ENCODE data around the gene GALNT9.
"Not testable (repeated sequence)": the region's sequence is repeated elsewhere in the genome, so short reads cannot be mapped to it uniquely, and the experiment has no call there.

GALNT9 gene

GRCh38 chr12:132246997-132247717 lies 82.2 kb downstream of the GALNT9 start:
- DNase-seq: no peak

GRCh38 chr12:132245521-132246101 lies 83.8 kb downstream of the GALNT9 start:
- no peak for DNase-seq

GRCh38 chr12:132244724-132245295 lies 84.6 kb downstream of the GALNT9 start:
- no peak for DNase-seq

GRCh38 chr12:132243596-132244310 lies 85.6 kb downstream of the GALNT9 start:
- no peak for DNase-seq

GRCh38 chr12:132243171-132243570 lies 86.2 kb downstream of the GALNT9 start:
- DNase-seq: not testable (repeated sequence)

- DNase-seq: not testable (repeated sequence)
Observed at GRCh38 chr12:132240669-132241007, 88.8 kb downstream of the GALNT9 start.

- no peak for DNase-seq
Observed at GRCh38 chr12:132239796-132240668, 89.4 kb downstream of the GALNT9 start.

GRCh38 chr12:132239392-132239791 lies 90.0 kb downstream of the GALNT9 start:
- DNase-seq: no peak

GRCh38 chr12:132238884-132239283 lies 90.5 kb downstream of the GALNT9 start:
- DNase-seq: no peak

- DNase-seq: no peak
Observed at GRCh38 chr12:132238488-132238854, 90.9 kb downstream of the GALNT9 start.

- DNase-seq: no peak
Observed at GRCh38 chr12:132237772-132238487, 91.5 kb downstream of the GALNT9 start.

GRCh38 chr12:132236930-132237771 lies 92.2 kb downstream of the GALNT9 start:
- DNase-seq: no peak

GRCh38 chr12:132236129-132236929 lies 93.1 kb downstream of the GALNT9 start:
- no peak for DNase-seq

GRCh38 chr12:132235116-132235820 lies 94.1 kb downstream of the GALNT9 start:
- no peak for DNase-seq

- no peak for DNase-seq
Observed at GRCh38 chr12:132230381-132230780, 99.0 kb downstream of the GALNT9 start.

GRCh38 chr12:132229926-132230325 lies 99.5 kb downstream of the GALNT9 start:
- DNase-seq: no peak

- DNase-seq: no peak
Observed at GRCh38 chr12:132229193-132229760, 100.1 kb downstream of the GALNT9 start.

GRCh38 chr12:132228476-132229192 lies 100.8 kb downstream of the GALNT9 start:
- DNase-seq: no peak
